NCI-H510A (cell line): ENCODE measurements around the gene PIK3CB.
"Not testable (repeated sequence)": the region's sequence is repeated elsewhere in the genome, so short reads cannot be mapped to it uniquely, and the experiment has no call there.

Source experiments
- DNase-seq: peaks from one replicate; lab custom pipeline; 2025; lab: John Stamatoyannopoulos, UW

The PIK3CB gene

GRCh38 chr3:138747225-138747624 is 87.5 kb downstream of the PIK3CB start:
- no peak for DNase-seq

GRCh38 chr3:138740072-138740471 is 94.7 kb downstream of the PIK3CB start:
- DNase-seq, result no peak

- no peak for DNase-seq
These were observed 102.3 kb downstream of the PIK3CB start for GRCh38 chr3:138732456-138732855.

- DNase-seq, result no peak
These were observed 107.6 kb downstream of the PIK3CB start for GRCh38 chr3:138726946-138727730.

GRCh38 chr3:138726042-138726441 is 108.7 kb downstream of the PIK3CB start:
- not testable (repeated sequence) for DNase-seq

- no peak for DNase-seq
These were observed 109.6 kb downstream of the PIK3CB start for GRCh38 chr3:138725116-138725515.

- DNase-seq, result no peak
These were observed 110.3 kb downstream of the PIK3CB start for GRCh38 chr3:138724443-138724842.

- DNase-seq, result no peak
These were observed 115.9 kb downstream of the PIK3CB start for GRCh38 chr3:138718849-138719248.

- no peak for DNase-seq
These were observed 117.4 kb downstream of the PIK3CB start for GRCh38 chr3:138717348-138717747.

- DNase-seq, result no peak
These were observed 122.6 kb downstream of the PIK3CB start for GRCh38 chr3:138712086-138712485.

GRCh38 chr3:138705675-138706074 is 129.1 kb downstream of the PIK3CB start:
- DNase-seq, result no peak

- no peak for DNase-seq
These were observed 137.9 kb downstream of the PIK3CB start for GRCh38 chr3:138696666-138697370.

GRCh38 chr3:138694287-138695007 is 140.3 kb downstream of the PIK3CB start:
- DNase-seq, result no peak

GRCh38 chr3:138692152-138692551 is 142.6 kb downstream of the PIK3CB start:
- no peak for DNase-seq

- DNase-seq, result no peak
These were observed 143.4 kb downstream of the PIK3CB start for GRCh38 chr3:138691351-138691750.

GRCh38 chr3:138690036-138690435 is 144.7 kb downstream of the PIK3CB start:
- DNase-seq, result no peak

- no peak for DNase-seq
These were observed 145.8 kb downstream of the PIK3CB start for GRCh38 chr3:138688871-138689299.

GRCh38 chr3:138687236-138687635 is 147.5 kb downstream of the PIK3CB start:
- DNase-seq, result no peak

GRCh38 chr3:138686771-138687221 is 147.9 kb downstream of the PIK3CB start:
- no peak for DNase-seq

- DNase-seq, result no peak
These were observed 150.3 kb downstream of the PIK3CB start for GRCh38 chr3:138684396-138684795.

GRCh38 chr3:138682648-138683047 is 152.1 kb downstream of the PIK3CB start:
- DNase-seq, result no peak

GRCh38 chr3:138681463-138682220 is 153.1 kb downstream of the PIK3CB start:
- DNase-seq, result no peak
